HepG2 (cell line): ENCODE data around the gene RBCK1. TPM values are rescaled to one million over a fixed set of nuclear protein-coding genes. Genes with fewer than 3 reads are reported as not detected.

Experiments used
- ADNP ChIP-seq: sonication (generic); formaldehyde crosslinking; IDR thresholded peaks from 2 replicates; pipeline ENCODE4 v1.4.0; 2020; ENCODE audit warnings: missing genetic modification reagents
- ARNT ChIP-seq: fragments of 450-650 bp; IDR thresholded peaks from 2 replicates; pipeline ENCODE4 v1.6.1; 2017
- MAFG ChIP-seq: sonication (generic); formaldehyde crosslinking; IDR thresholded peaks from 2 replicates; pipeline ENCODE4 v1.5.1; 2020; ENCODE audit warnings: mild to moderate bottlenecking, missing genetic modification reagents
- MIXL1 ChIP-seq: IDR thresholded peaks from 2 replicates; pipeline ENCODE4 v1.6.1; 2016
- NKX3-1 ChIP-seq: sonication (generic); formaldehyde crosslinking; IDR thresholded peaks from 2 replicates; pipeline ENCODE4 v1.5.0; 2020; ENCODE audit warnings: missing genetic modification reagents
- PHF21A ChIP-seq: sonication (generic); formaldehyde crosslinking; IDR thresholded peaks from 2 replicates; pipeline ENCODE4 v1.5.0; 2020; ENCODE audit warnings: mild to moderate bottlenecking, missing genetic modification reagents
- RARA ChIP-seq: IDR thresholded peaks from 2 replicates; pipeline ENCODE4 v1.6.1; 2016; ENCODE audit warnings: missing genetic modification reagents, missing compliant biosample characterization
- REST ChIP-seq, 2 experiments: IDR thresholded peaks; 2 replicates each; pipeline ENCODE4 v1.6.1; 2011 to 2012; ENCODE audit warnings: low read length in 2 of 2, borderline replicate concordance in 1 of 2, low read depth in 1 of 2, mild to moderate bottlenecking in 1 of 2, moderate library complexity in 1 of 2
- RXRA ChIP-seq: sonication (generic); formaldehyde crosslinking; IDR thresholded peaks from 2 replicates; pipeline ENCODE4 v1.5.1; 2020; ENCODE audit warnings: missing genetic modification reagents
- SAP130 ChIP-seq: IDR thresholded peaks from 2 replicates; pipeline ENCODE4 v1.6.1; 2016; ENCODE audit warnings: low read depth
- TCF12 ChIP-seq, 2 experiments: fragments of 450-650 bp in 1 of 2; sonication (generic) in 1 of 2; formaldehyde crosslinking in 1 of 2; IDR thresholded peaks; 2 replicates each; pipeline versions ENCODE4 v1.6.1 to v1.8.0; 2017 to 2022; ENCODE audit warnings: antibody characterized with exemption in 1 of 2, mild to moderate bottlenecking in 1 of 2, missing genetic modification reagents in 1 of 2, moderate library complexity in 1 of 2
- THAP11 ChIP-seq: IDR thresholded peaks from 2 replicates; pipeline ENCODE4 v1.6.1; 2016; ENCODE audit warnings: missing biosample characterization, missing genetic modification reagents
- THYN1 ChIP-seq: sonication (generic); formaldehyde crosslinking; IDR thresholded peaks from 2 replicates; pipeline ENCODE4 v1.8.1; 2023; ENCODE audit warnings: low read depth, mild to moderate bottlenecking, moderate library complexity, missing genetic modification reagents, borderline replicate concordance
- ZBTB40 ChIP-seq, 2 experiments: fragments of 450-650 bp in 1 of 2; sonication (generic) in 1 of 2; formaldehyde crosslinking in 1 of 2; IDR thresholded peaks; 2 replicates each; pipeline versions ENCODE4 v1.6.1 to v1.8.0; 2016 to 2022; ENCODE audit warnings: antibody characterized with exemption in 1 of 2, mild to moderate bottlenecking in 1 of 2, missing genetic modification reagents in 1 of 2
- ZNF136 ChIP-seq: sonication (generic); formaldehyde crosslinking; IDR thresholded peaks from 2 replicates; pipeline ENCODE4 v1.8.1; 2022; ENCODE audit warnings: low read depth, mild to moderate bottlenecking, moderate library complexity, missing genetic modification reagents
- ZNF235 ChIP-seq: sonication (generic); formaldehyde crosslinking; IDR thresholded peaks from 2 replicates; pipeline ENCODE4 v1.8.1; 2023; ENCODE audit warnings: mild to moderate bottlenecking, missing genetic modification reagents, borderline replicate concordance
- ZNF354B ChIP-seq: sonication (generic); formaldehyde crosslinking; IDR thresholded peaks from 2 replicates; pipeline ENCODE4 v1.8.0; 2022; ENCODE audit warnings: mild to moderate bottlenecking, missing genetic modification reagents
- polyA plus RNA-seq, 8 experiments: library from polyadenylated mRNA; depleted of rRNA in 3 of 8; stranded (reverse) in 7 of 8; unstranded in 1 of 8; fragments of >200 nt; fragmentation: Illumina TruSeq in 4 of 8; extraction: Trizol in 4 of 8; gene quantifications; 2 replicates each; pipeline versions ENCODE4 v1.2.1 to v1.2.3, GENCODE V29; 2011 to 2016; ENCODE audit warnings: low read depth in 4 of 8, missing spikeins in 1 of 8, mixed read lengths in 1 of 8; ENCODE audit not compliant: insufficient read depth in 1 of 8
- total RNA-seq, 5 experiments: library from RNA; depleted of rRNA; stranded (reverse); fragments of >200 nt; fragmentation: Illumina TruSeq; extraction: Trizol; gene quantifications; 2 replicates each; pipeline ENCODE4 v1.2.3, GENCODE V29; 2016; ENCODE audit warnings: low read depth in 1 of 5

Gene RBCK1
- total and polyA plus RNA-seq, 2 of the 13 experiments (the other 11 are each of a cell fraction or from before 2014, with no cell fraction given) = 149 to 215 TPM

- peak; percentile 99 for TF ChIP-seq RARA
- TF ChIP-seq MIXL1 = no peak
- 0 out of 2 replicates have a peak, but pooled peaks have one; percentile 15 for TF ChIP-seq SAP130 (CRISPR knock-in tag)
- TF ChIP-seq PHF21A (CRISPR knock-in tag) = no peak
- TF ChIP-seq ARNT = no peak
- no peak for TF ChIP-seq THAP11 (CRISPR knock-in tag)
- TF ChIP-seq RXRA (CRISPR knock-in tag) = peak; percentile 96
- no peak for TF ChIP-seq ZBTB40 (IDR thresholded peaks at IDR 0.05)
- peak; percentile 4; the same call in 1 of the 2 replicates for TF ChIP-seq ZBTB40 (CRISPR knock-in tag; IDR thresholded peaks at IDR 0.05)
- peak; percentile 92; the same call in 1 of the 2 replicates for TF ChIP-seq ZNF354B (CRISPR knock-in tag)
- no peak for TF ChIP-seq TCF12 (IDR thresholded peaks at IDR 0.05)
- peak; percentile 23; the same call in 1 of the 2 replicates for TF ChIP-seq TCF12 (CRISPR knock-in tag; IDR thresholded peaks at IDR 0.05)
- no peak for TF ChIP-seq REST (IDR thresholded peaks at IDR 0.05; ENCODE audit: borderline replicate concordance in 1 of 2, low read depth in 1 of 2, low read length in 2 of 2)
- 0 out of 2 replicates have a peak, but pooled peaks have one; percentile 4 for TF ChIP-seq THYN1
- no peak for TF ChIP-seq ZNF235
- peak; percentile 23; the same call in 1 of the 2 replicates for TF ChIP-seq ADNP
- peak; percentile 11; the same call in 1 of the 2 replicates for TF ChIP-seq NKX3-1
- TF ChIP-seq MAFG (CRISPR knock-in tag) = peak; percentile 75; the same call in 1 of the 2 replicates
- 0 out of 2 replicates have a peak, but pooled peaks have one; percentile 6 for TF ChIP-seq ZNF136 (CRISPR knock-in tag)
Measured at GRCh38 chr20:370977-371754, 36.9 kb upstream of the RBCK1 start (continued).
